Effector memory CD4-positive, alpha-beta T cell (primary cell): ENCODE measurements around the gene PLCD4.
A peak's percentile ranks its signal among the peaks of the same experiment; 100 is the strongest.

Source experiments
- DNase-seq, 3 donors: peaks; one replicate each; pipeline ENCODE4 v3.0.0-alpha.2; 2020
- H3K27ac ChIP-seq: 2 replicates; pipeline ENCODE4 v1.7.0; 2013; ENCODE audit warnings: mild to moderate bottlenecking, low read length, moderate library complexity; ENCODE audit not compliant: insufficient read depth, poor library complexity, severe bottlenecking
- H3K27me3 ChIP-seq: replicated peaks from 2 replicates; pipeline ENCODE4 v1.7.0; 2013; ENCODE audit warnings: mild to moderate bottlenecking, low read length; ENCODE audit not compliant: insufficient read depth, control insufficient read depth, poor library complexity, severe bottlenecking
- H3K36me3 ChIP-seq: 2 replicates; pipeline ENCODE4 v1.7.0; 2013; ENCODE audit warnings: mild to moderate bottlenecking, low read length, moderate library complexity; ENCODE audit not compliant: control insufficient read depth, insufficient read depth
- H3K4me1 ChIP-seq: 2 replicates; pipeline ENCODE4 v1.7.0; 2013; ENCODE audit warnings: low read length, mild to moderate bottlenecking; ENCODE audit not compliant: control insufficient read depth, insufficient read depth, poor library complexity, severe bottlenecking
- H3K4me3 ChIP-seq: 2 replicates; pipeline ENCODE4 v1.7.0; 2013; ENCODE audit warnings: low read length, low read depth, mild to moderate bottlenecking; ENCODE audit not compliant: insufficient read depth, poor library complexity, severe bottlenecking
- H3K9me3 ChIP-seq: 2 replicates; pipeline ENCODE4 v1.7.0; 2013; ENCODE audit warnings: mild to moderate bottlenecking, low read length, moderate library complexity; ENCODE audit not compliant: control insufficient read depth

The PLCD4 gene

DNA sequence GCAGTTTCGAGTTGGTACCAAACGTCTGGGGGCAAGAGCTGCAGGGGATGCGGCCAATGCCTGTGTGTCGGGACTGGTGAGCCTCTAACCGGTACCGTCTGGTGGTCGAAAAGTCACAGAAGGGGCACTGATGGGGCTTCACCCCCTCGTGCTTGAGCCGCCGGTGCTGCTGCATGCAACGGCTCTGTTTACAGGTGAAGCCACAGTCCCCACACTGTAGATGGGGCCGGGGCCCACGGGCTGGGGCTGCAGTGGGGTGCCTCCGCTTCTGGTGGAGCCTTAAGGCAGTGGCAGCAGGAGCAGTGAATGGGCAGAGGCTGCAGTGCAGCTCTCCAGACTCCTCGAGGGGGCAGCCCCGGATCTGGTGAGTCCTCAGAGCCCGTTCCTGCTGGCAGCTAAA, 35.1 kb downstream of the PLCD4 start:
- no peak for DNase-seq
- no peak overlapping the region for H3K27ac ChIP-seq
- H3K4me3 ChIP-seq, result no peak overlapping the region
- H3K9me3 ChIP-seq, result no peaks in the 10 kb centered on the region
- no peaks in the 10 kb centered on the region for H3K27me3 ChIP-seq
- H3K4me1 ChIP-seq, result peaks cover 3% of the 10 kb centered on the region
- peaks cover 84% of the 10 kb centered on the region for H3K36me3 ChIP-seq

DNA sequence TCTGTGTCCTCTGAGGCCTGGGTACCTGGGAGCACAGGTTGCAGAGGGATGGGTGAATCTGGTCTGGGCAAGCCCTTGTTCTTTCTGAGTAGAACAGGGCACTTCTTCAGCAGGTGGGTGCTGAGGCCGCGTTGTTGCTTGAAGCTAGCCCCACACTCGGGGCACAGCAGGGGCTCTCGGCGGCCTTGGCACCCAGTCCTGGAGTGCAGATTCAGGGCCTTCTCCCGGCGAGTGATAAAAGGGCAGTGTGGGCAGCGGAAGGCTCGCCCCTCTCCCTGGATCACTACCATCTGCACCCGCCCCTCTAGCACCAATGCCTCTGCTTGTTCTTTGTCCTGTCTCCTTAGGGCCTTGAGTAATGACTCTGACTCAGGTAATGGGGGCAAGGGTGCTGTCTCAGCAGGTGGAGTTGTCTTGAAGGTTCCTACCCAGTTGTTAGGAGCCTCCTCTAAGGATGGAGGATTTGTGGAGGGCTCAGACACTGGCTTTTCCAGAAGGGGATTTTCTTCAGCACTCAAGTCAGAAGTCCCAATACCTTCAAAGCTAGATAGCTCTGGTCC, 36.1 kb downstream of the PLCD4 start:
- Histone ChIP-seq H3K27me3 (no peaks in the 10 kb centered on the region), H3K27ac (no peak overlapping the region), H3K36me3 (peaks cover 83% of the 10 kb centered on the region)

DNA sequence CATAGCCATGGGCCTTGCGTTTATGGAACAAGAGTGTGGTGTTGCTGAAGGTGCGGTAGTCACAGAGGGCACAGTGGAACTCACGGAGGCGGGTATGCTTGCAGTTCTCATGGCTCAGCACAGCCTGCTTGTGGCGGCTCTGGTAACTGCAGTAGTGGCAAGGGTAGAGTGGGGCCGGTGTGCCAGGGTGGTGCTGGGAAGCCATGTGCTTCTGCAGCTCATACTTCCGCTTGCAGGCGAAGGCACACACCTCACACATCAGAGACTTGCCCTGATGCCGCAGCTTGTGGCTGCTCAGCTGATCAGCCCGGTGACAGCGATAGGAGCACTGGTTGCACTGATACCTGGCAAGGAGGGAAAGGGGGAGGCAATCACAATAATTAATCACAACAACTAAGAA, 37.0 kb downstream of the PLCD4 start:
- Histone ChIP-seq H3K4me3 (no peak overlapping the region), H3K27me3 (no peaks in the 10 kb centered on the region), H3K27ac (no peak overlapping the region), H3K9me3 (no peaks in the 10 kb centered on the region), H3K36me3 (peaks cover 85% of the 10 kb centered on the region), H3K4me1 (peaks cover 3% of the 10 kb centered on the region)
- DNase-seq, result no peak

More for the DNA sequence above, 36.1 kb downstream of the PLCD4 start:
- Histone ChIP-seq H3K4me1 (peaks cover 3% of the 10 kb centered on the region), H3K9me3 (no peaks in the 10 kb centered on the region), H3K4me3 (no peak overlapping the region)
- no peak for DNase-seq

DNA sequence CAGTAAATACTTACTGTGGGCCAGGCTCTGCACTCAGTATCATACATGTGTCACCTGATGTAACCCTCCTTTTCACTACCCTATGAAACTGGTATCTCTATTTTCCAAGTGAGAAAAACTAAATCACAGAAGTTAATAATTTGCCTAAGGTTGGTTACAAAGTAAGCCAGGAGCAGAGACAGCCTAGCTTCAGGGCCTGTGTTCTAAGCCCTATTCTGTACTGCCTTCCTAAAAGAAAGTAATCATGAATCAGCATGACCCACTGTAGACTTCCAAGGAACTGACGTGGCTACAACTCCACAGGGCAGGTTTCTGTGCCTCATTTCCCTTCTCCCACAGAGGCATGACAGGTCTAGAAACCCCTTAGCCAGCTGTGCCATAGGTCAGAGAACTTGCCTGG, 37.4 kb downstream of the PLCD4 start:
- DNase-seq, result no peak
- Histone ChIP-seq H3K27ac (no peak overlapping the region), H3K4me1 (peaks cover 3% of the 10 kb centered on the region), H3K9me3 (no peaks in the 10 kb centered on the region), H3K36me3 (peaks cover 86% of the 10 kb centered on the region), H3K27me3 (no peaks in the 10 kb centered on the region), H3K4me3 (no peak overlapping the region)

DNA sequence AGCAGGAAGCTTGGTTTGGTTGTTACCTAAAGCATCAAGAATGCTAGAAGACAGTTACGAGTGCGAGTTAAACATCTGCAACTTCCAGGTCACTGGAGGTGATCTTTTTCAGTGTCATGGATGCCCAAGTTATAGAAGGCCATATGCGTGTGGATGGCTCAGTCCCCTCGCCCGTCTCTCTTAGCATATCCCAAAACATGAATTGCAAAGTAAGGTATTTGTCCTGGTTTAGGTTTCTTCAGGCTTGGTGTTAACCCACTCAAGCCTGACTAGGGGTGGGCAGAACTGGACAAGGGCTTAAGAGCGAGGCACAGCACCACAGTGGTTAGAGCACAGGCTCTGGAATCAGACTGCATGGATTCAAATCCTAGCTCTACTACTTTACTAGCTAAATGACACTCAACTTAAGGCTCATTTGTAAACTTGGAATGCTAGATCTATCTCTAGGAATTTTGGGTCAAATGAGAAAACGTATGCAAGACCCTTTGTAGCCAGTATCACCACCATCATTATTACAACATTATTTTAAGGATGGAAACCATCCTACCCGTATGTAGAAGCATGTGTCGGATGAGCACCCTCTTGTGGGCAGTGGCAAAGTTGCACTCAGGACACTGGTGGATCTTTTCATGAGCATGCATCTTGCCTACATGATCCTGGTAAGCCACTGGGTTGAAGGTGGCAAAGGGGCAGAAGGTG, 40.5 kb downstream of the PLCD4 start:
- no peaks in the 10 kb centered on the region for H3K27me3 ChIP-seq
- peaks cover 3% of the 10 kb centered on the region for H3K4me1 ChIP-seq
- no peaks in the 10 kb centered on the region for H3K9me3 ChIP-seq
- peaks cover 86% of the 10 kb centered on the region for H3K36me3 ChIP-seq
- H3K4me3 ChIP-seq, result no peak overlapping the region
- peak in 1 of 3 donors; percentile 23 for DNase-seq
- H3K27ac ChIP-seq, result no peak overlapping the region

DNA sequence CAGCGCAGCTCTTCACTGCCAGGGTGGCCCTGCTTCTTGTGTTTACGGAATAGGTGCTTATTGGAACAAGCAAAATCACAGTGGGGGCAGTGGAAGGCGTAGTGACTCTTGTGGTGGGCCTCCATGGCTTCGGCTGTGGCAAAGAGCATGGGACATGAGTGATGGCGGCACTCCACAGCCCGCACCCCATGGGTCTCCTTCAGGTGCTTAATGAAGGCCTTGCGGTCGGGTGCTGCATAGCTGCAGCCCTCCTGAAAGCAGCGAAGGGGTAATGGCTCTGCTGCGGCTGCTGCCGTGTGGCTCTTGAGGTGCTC, 41.0 kb downstream of the PLCD4 start:
- Histone ChIP-seq H3K27me3 (no peaks in the 10 kb centered on the region), H3K9me3 (no peaks in the 10 kb centered on the region), H3K27ac (no peak overlapping the region), H3K4me3 (no peak overlapping the region), H3K36me3 (peaks cover 84% of the 10 kb centered on the region), H3K4me1 (peaks cover 3% of the 10 kb centered on the region)
- DNase-seq, result no peak

DNA sequence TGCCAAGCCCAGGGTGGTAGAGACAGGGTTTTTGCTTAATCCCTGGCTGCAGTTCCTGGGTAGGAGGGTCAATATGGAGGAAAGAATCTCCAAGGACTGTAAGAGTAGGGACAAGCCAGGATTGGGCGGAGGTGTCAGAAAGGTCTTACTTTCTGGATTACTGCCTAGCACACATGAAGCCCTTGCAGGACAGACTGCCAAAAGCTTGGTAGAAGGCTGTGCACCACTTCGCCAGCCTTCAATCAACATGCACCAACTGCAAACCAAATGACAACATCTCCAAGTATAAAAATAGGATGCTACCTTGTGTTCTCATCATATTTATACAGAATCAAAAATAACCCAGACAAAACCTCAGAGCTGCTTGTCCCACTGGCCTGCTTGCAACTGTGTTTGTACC, 48.1 kb downstream of the PLCD4 start:
- H3K4me3 ChIP-seq, result no peak overlapping the region
- no peak overlapping the region for H3K27ac ChIP-seq
- peaks cover 8% of the 10 kb centered on the region for H3K4me1 ChIP-seq
- no peak for DNase-seq
- H3K27me3 ChIP-seq, result no peaks in the 10 kb centered on the region
- peaks cover 48% of the 10 kb centered on the region for H3K36me3 ChIP-seq
- H3K9me3 ChIP-seq, result no peaks in the 10 kb centered on the region

DNA sequence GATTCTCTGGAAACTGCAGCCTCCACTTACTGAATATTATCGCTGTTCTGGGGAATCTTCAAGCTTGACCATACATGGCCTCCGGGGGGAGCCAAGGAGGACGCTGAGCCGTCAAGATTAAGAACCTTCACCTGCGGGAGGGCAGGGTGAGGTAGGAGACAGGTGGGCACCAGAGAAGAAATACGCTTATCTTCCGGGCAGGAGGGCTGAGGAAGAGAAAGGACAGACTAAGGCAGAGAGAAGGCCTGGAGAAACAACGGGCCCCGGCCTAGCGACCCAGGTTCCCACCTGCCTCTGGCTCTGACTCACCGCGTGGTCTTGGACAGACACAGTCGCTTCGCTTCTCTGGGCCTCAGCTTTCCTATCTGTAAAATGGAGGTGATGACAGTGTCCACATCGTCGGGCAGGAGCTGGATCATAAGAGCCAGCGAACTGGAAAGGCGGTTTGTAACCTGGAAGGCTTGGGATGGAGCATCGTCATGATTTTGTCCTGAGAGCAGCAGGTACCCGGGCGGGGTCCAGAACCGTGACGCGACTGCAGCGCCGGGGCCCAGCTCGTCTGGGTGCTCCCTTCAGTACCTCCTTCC, 51.1 kb downstream of the PLCD4 start:
- peaks cover 8% of the 10 kb centered on the region for H3K4me1 ChIP-seq
- no peaks in the 10 kb centered on the region for H3K9me3 ChIP-seq
- peak overlapping the region; percentile 70 for H3K27ac ChIP-seq
- no peaks in the 10 kb centered on the region for H3K27me3 ChIP-seq
- peaks cover 43% of the 10 kb centered on the region for H3K36me3 ChIP-seq
- H3K4me3 ChIP-seq, result peak overlapping the region; percentile 82
- DNase-seq, result peak in 2 of 3 donors; percentile 3 to 26

DNA sequence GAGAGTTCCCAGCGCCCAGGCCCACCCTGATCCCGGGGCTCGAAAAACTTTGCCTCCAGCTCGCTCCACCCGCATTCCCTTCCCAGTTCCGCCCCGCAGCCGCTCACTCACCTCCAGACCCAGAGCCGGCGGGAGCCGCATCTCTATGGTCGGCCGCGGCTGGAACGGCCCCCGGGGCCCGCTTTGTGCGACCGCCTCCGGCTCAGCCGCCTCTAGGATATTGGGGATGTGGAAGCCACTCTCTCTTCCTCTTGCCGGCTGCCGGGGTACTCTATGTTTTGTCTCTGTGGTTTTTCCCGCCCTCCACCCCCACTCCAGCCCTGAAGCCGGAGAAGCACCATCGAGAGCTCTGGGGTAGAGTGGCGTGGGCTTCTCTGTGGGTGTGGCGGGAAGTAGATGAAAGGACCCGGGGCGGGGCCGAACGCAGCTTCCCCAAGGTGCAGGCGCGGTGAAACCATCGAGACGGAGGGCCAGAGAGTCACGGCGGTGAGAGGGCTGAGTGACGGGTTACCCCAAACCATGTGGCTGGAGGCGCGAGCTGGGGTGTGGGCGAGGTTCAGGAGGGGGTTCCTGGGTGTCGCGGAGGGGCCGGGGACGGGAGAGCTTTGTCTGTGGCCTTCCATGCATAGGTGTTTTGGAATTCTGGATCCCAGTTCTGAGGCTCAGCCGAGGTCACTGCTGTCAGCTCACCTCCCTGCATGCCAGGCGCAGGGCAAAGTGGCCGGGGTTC, 51.7 kb downstream of the PLCD4 start, which contains the start of the genes BCS1L and ZNF142:
Gene BCS1L (plus strand): TSS at position 426 of the 730 bp plus-strand sequence. CDS start 1,305 bp downstream, outside the sequence.
Gene ZNF142 (minus strand): TSS at position 366 of the 730 bp plus-strand sequence. CDS start 3,194 bp downstream, outside the sequence.
- Histone ChIP-seq H3K27ac (peak within 1 kb of the TSS; percentile 70), H3K4me3 (peak within 1 kb of the TSS; percentile 82), H3K9me3 (no peaks in the 10 kb centered on the region), H3K27me3 (no peaks in the 10 kb centered on the region), H3K36me3 (peaks cover 44% of the 10 kb centered on the region), H3K4me1 (peaks cover 8% of the 10 kb centered on the region)
- DNase-seq, result peak; percentile 79 to 85 (median 80)

DNA sequence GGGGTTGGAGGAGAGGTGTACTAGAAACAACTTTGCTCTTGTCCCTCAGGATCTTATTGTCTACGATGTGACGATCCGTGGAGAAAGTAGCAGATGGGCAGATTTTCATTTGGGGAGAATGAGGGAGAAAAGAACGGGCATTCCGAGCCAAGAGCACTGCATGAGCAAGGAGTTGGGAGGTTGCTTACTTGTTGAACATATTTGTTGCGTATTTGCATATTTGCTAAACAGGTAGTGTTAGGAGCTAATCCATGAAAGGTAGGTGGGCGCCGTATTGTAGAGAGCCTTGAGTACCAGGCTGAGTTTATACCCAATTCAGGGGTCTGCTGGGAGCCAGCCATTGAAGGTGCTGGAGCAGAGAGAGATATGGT, 52.3 kb downstream of the PLCD4 start:
- Histone ChIP-seq H3K27ac (peak overlapping the region; percentile 70), H3K4me1 (peaks cover 8% of the 10 kb centered on the region), H3K4me3 (peak overlapping the region; percentile 82), H3K9me3 (no peaks in the 10 kb centered on the region), H3K36me3 (peaks cover 44% of the 10 kb centered on the region), H3K27me3 (no peaks in the 10 kb centered on the region)
- DNase-seq, result no peak
